Type B pancreatic cell (in vitro differentiated cells): ENCODE measurements around the gene KRTAP4-4. TPM values are rescaled to one million over a fixed set of nuclear protein-coding genes. Genes with fewer than 3 reads are reported as not detected.
"Not testable (repeated sequence)": the region's sequence is repeated elsewhere in the genome, so short reads cannot be mapped to it uniquely, and the experiment has no call there.

Experiments
- DNase-seq: peaks from one replicate; pipeline ENCODE4 v3.0.0; 2021; ENCODE audit warnings: mixed read lengths; ENCODE audit not compliant: unreplicated experiment; ENCODE audit errors: extremely low spot score
- H3K27ac Mint-ChIP-seq: 2 replicates; pipeline ENCODE4 v1.8.0; 2021; ENCODE audit warnings: mild to moderate bottlenecking, mixed read lengths
- H3K27me3 Mint-ChIP-seq: 2 replicates; pipeline ENCODE4 v1.8.0; 2021; ENCODE audit warnings: mixed read lengths
- H3K36me3 Mint-ChIP-seq: 2 replicates; pipeline ENCODE4 v1.8.0; 2021; ENCODE audit warnings: mixed read lengths
- H3K4me1 Mint-ChIP-seq: one replicate; pipeline ENCODE4 v1.8.0; 2021; ENCODE audit warnings: mixed read lengths; ENCODE audit not compliant: unreplicated experiment
- H3K4me3 Mint-ChIP-seq: 2 replicates; pipeline ENCODE4 v1.8.0; 2021; ENCODE audit warnings: mild to moderate bottlenecking, mixed read lengths
- H3K9me3 Mint-ChIP-seq: 2 replicates; pipeline ENCODE4 v1.8.0; 2021; ENCODE audit warnings: mixed read lengths
- CTCF ChIP-seq: fragments of 200-600 bp; sonication (generic); conservative IDR thresholded peaks from 2 replicates; pipeline ENCODE4 v1.5.0; 2021; ENCODE audit warnings: antibody characterized with exemption, mild to moderate bottlenecking
- total RNA-seq: library from RNA; stranded (reverse); gene quantifications from 2 replicates; pipeline ENCODE4 v1.2.1, GENCODE V29; 2021; ENCODE audit warnings: low replicate concordance

KRTAP4-4 gene
- total RNA-seq, 1 donor from 2014 or later: not detected

- TF ChIP-seq CTCF: no peak
- Mint-ChIP-seq H3K27ac (no peak overlapping the region), H3K4me3 (no peak overlapping the region)
Measured at GRCh38 chr17:41176744-41177387, 16.3 kb upstream of the KRTAP4-4 start.

GRCh38 chr17:41171886-41172285, 11.3 kb upstream of the KRTAP4-4 start:
- TF ChIP-seq CTCF: no peak
- H3K27ac Mint-ChIP-seq: no peak overlapping the region
- H3K4me3 Mint-ChIP-seq: no peak overlapping the region
- peaks cover 3% of the 10 kb centered on the region for H3K27me3 Mint-ChIP-seq
- no peak for DNase-seq
- H3K4me1 Mint-ChIP-seq: no peaks in the 10 kb centered on the region
- H3K9me3 Mint-ChIP-seq: no peaks in the 10 kb centered on the region
- no peaks in the 10 kb centered on the region for H3K36me3 Mint-ChIP-seq

More at GRCh38 chr17:41176744-41177387, 16.3 kb upstream of the KRTAP4-4 start:
- no peak for DNase-seq
- H3K36me3 Mint-ChIP-seq: no peaks in the 10 kb centered on the region
- H3K4me1 Mint-ChIP-seq: no peaks in the 10 kb centered on the region
- H3K9me3 Mint-ChIP-seq: no peaks in the 10 kb centered on the region
- peaks cover 6% of the 10 kb centered on the region for H3K27me3 Mint-ChIP-seq

GRCh38 chr17:41168121-41168520, 7.6 kb upstream of the KRTAP4-4 start, which contains the start of gene KRTAP4-3:
TSS of gene KRTAP4-3 (minus strand) at chr17:41168221. CDS start at chr17:41168172, 49 bp downstream.
- H3K36me3 Mint-ChIP-seq: no peaks in the 10 kb centered on the region
- no peaks in the 10 kb centered on the region for H3K4me1 Mint-ChIP-seq
- peaks cover 3% of the 10 kb centered on the region for H3K27me3 Mint-ChIP-seq
- H3K9me3 Mint-ChIP-seq: no peaks in the 10 kb centered on the region
- no peak for TF ChIP-seq CTCF
- no peak within 1 kb of the TSS for H3K4me3 Mint-ChIP-seq
- no peak for DNase-seq
- H3K27ac Mint-ChIP-seq: no peak within 1 kb of the TSS

- H3K4me3 Mint-ChIP-seq: no peak overlapping the region
- no peaks in the 10 kb centered on the region for H3K9me3 Mint-ChIP-seq
- DNase-seq: no peak
- no peaks in the 10 kb centered on the region for H3K36me3 Mint-ChIP-seq
- TF ChIP-seq CTCF: no peak
- no peak overlapping the region for H3K27ac Mint-ChIP-seq
- H3K27me3 Mint-ChIP-seq: peaks cover 3% of the 10 kb centered on the region
- no peaks in the 10 kb centered on the region for H3K4me1 Mint-ChIP-seq
Measured at GRCh38 chr17:41167561-41167960, 7.0 kb upstream of the KRTAP4-4 start.

- H3K4me3 Mint-ChIP-seq: no peak overlapping the region
- no peak overlapping the region for H3K27ac Mint-ChIP-seq
- H3K4me1 Mint-ChIP-seq: no peaks in the 10 kb centered on the region
- TF ChIP-seq CTCF: no peak
- no peak for DNase-seq
- H3K36me3 Mint-ChIP-seq: no peaks in the 10 kb centered on the region
- H3K27me3 Mint-ChIP-seq: no peaks in the 10 kb centered on the region
- no peaks in the 10 kb centered on the region for H3K9me3 Mint-ChIP-seq
Measured at GRCh38 chr17:41163828-41164227, 3.3 kb upstream of the KRTAP4-4 start.

- not testable (repeated sequence) for DNase-seq, H3K27me3 Mint-ChIP-seq, H3K27ac Mint-ChIP-seq, H3K9me3 Mint-ChIP-seq, H3K4me3 Mint-ChIP-seq, H3K36me3 Mint-ChIP-seq, H3K4me1 Mint-ChIP-seq
Measured at GRCh38 chr17:41160190-41160589, 358 bp downstream of the KRTAP4-4 start.
